DND-41 (cell line): ENCODE measurements around the gene TM4SF4.

Experiments used
- CTCF ChIP-seq: IDR thresholded peaks from 2 replicates; pipeline ENCODE4 v1.5.1; 2012; ENCODE audit warnings: borderline replicate concordance, low read length, moderate library complexity, mild to moderate bottlenecking; ENCODE audit not compliant: poor library complexity, severe bottlenecking; ENCODE audit errors: extremely low read depth
- EZH2 ChIP-seq: IDR thresholded peaks from 3 replicates; pipeline ENCODE4 v1.6.1; 2012; ENCODE audit warnings: borderline replicate concordance, low read depth, mild to moderate bottlenecking, moderate library complexity, low read length, inconsistent platforms; ENCODE audit not compliant: severe bottlenecking

DNA sequence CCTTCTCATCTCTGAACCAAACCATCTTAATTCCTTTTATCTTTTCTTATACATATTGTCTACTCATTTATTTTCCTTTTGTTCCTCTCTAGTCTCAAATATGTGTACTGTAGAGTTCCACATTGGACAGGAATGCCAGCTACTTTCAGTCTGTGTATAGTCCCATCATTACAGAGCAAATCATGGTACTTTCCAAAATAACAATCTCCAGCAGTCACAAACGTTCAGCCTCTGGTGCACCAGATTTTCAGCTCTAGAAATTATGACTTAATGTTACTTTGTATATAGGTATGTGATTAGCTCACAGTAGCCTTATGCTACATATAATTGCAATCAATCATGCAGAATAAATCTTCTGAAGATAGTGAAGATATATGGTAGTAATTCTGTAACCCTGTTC is 32.5 kb upstream of the TM4SF4 start:
- no peak for TF ChIP-seq CTCF
- no peak for TF ChIP-seq EZH2
